ENCODE measurements around the gene FGF21.

DNA sequence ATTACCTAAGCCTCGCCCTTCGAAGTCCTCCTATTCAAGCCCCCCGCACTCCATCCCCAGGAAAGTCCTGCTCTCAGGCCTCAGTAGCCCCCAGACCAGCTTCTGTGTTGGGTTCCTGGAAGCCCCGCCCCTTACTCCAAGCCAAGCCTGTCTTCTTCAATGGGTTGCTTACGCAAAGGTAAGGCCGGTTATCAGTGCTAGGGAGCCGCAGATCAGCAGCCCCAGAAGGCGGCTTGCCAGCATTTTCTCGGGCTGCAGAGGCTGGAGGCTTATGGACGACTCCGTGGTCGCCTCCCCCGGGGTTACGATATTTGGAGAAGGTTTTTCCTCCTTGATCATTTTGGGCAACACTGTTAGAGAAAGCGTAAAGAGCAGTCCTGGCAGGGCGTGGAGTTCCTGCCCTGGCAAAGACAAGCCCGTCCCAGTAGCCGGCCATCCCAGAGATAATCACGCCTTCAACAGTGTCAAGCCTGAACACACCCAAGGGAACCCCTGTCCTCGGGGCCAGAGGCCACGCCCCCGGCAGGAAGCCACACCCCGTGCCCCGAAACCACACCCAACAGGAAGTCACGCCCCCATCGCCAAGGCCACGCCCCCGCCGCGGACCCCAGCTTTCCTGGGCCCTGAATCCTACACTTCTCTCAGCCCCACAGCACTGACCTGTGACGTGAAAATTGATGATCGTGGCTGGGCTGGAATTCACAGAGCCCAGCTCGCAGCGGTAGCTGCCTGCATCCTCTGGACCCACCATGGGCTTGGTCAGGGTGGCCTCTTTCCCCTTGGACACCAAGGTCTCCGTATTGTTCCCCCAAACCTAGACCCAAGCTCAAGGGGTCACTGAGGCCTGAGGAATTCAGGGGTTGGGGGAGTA lies 14.0 kb upstream of the FGF21 start:
- TF ChIP-seq, protein P1, sequence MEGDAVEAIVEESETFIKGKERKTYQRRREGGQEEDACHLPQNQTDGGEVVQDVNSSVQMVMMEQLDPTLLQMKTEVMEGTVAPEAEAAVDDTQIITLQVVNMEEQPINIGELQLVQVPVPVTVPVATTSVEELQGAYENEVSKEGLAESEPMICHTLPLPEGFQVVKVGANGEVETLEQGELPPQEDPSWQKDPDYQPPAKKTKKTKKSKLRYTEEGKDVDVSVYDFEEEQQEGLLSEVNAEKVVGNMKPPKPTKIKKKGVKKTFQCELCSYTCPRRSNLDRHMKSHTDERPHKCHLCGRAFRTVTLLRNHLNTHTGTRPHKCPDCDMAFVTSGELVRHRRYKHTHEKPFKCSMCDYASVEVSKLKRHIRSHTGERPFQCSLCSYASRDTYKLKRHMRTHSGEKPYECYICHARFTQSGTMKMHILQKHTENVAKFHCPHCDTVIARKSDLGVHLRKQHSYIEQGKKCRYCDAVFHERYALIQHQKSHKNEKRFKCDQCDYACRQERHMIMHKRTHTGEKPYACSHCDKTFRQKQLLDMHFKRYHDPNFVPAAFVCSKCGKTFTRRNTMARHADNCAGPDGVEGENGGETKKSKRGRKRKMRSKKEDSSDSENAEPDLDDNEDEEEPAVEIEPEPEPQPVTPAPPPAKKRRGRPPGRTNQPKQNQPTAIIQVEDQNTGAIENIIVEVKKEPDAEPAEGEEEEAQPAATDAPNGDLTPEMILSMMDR (IDR thresholded peaks at IDR 0.05; ENCODE audit: insufficient read depth, low read length, poor library complexity, severe bottlenecking) = no peak
- no peak for TF ChIP-seq EZH2phosphoT487 (conservative IDR thresholded peaks at IDR 0.05; ENCODE audit: low read length)
